Lung (tissue), 12 donors: ENCODE results near the gene TMEM156. TPM values are rescaled to one million over a fixed set of nuclear protein-coding genes. Genes with fewer than 3 reads are reported as not detected.

Experiments
- ATAC-seq: fragments of 200-7000 bp; cut with Tn5 transposase; one replicate; pipeline ENCODE4 v1.9.1; 2020; ENCODE audit warnings: moderate number of reproducible peaks; ENCODE audit not compliant: insufficient read depth, low FRiP score
- DNase-seq, 3 donors: peaks; one replicate each; pipeline ENCODE4 v3.0.0-alpha.2; 2013 to 2017
- H3K27ac ChIP-seq, 2 donors: one replicate each; pipeline ENCODE4 v1.5.1; 2013; ENCODE audit warnings: mild to moderate bottlenecking in 2 of 2, moderate library complexity in 2 of 2, control low read depth in 1 of 2, inconsistent platforms in 1 of 2, low read depth in 1 of 2, low read length in 1 of 2
- H3K27me3 ChIP-seq, 3 donors: one replicate each; pipeline ENCODE4 v1.5.1; 2013; ENCODE audit warnings: low read length in 2 of 3; ENCODE audit not compliant: control insufficient read depth in 3 of 3, insufficient read depth in 3 of 3
- H3K36me3 ChIP-seq, 4 donors: one replicate each; pipeline ENCODE4 v1.5.1; 2013; ENCODE audit warnings: low read length in 4 of 4, mild to moderate bottlenecking in 1 of 4, moderate library complexity in 1 of 4; ENCODE audit not compliant: control insufficient read depth in 4 of 4, insufficient read depth in 4 of 4
- H3K4me1 ChIP-seq, 5 donors: one replicate each; pipeline ENCODE4 v1.5.1; 2013; ENCODE audit warnings: low read length in 5 of 5, mild to moderate bottlenecking in 2 of 5, moderate library complexity in 1 of 5; ENCODE audit not compliant: control insufficient read depth in 5 of 5, insufficient read depth in 5 of 5
- H3K4me3 ChIP-seq: one replicate; pipeline ENCODE4 v1.5.1; 2013; ENCODE audit warnings: mild to moderate bottlenecking, control low read depth, moderate library complexity
- H3K9ac ChIP-seq, 2 donors: one replicate each; pipeline ENCODE4 v1.5.1; 2013; ENCODE audit warnings: low read length in 2 of 2, control low read depth in 1 of 2; ENCODE audit not compliant: insufficient read depth in 1 of 2
- H3K9me3 ChIP-seq, 4 donors: one replicate each; pipeline ENCODE4 v1.5.1; 2013; ENCODE audit warnings: low read length in 3 of 4, mild to moderate bottlenecking in 1 of 4, moderate library complexity in 1 of 4; ENCODE audit not compliant: control insufficient read depth in 4 of 4, insufficient read depth in 3 of 4
- WGBS, 2 donors: extraction: QIAGEN DNeasy Blood & Tissue Kit; methylation state at CpG; one replicate each; pipeline ENCODE4 v1.1.7; 2013; 5-methylcytosine and 5-hydroxymethylcytosine counted together
- polyA plus RNA-seq, 2 donors: library from polyadenylated mRNA; stranded (reverse); fragments of 200-250 nt; gene quantifications; one replicate each; pipeline ENCODE4 v1.2.1, GENCODE V29; 2013
- total RNA-seq, 2 donors: library from RNA; depleted of rRNA in 1 of 2; stranded (reverse); fragments of >200 nt in 1 of 2; gene quantifications; one replicate each; pipeline ENCODE4 v1.2.1, GENCODE V29; 2014 to 2021
- TF ChIP-seq, protein P1 (sequence below): IDR thresholded peaks from 2 replicates; pipeline ENCODE4 v1.5.1; 2012; ENCODE audit warnings: mild to moderate bottlenecking; ENCODE audit errors: control extremely low read depth, extremely low read depth
- donor health status: control.
- donor health status: control.
- donor health status: Bipolar disorder and iron deficiency.
- donor health status: healthy.
- donor health status: DM: yes; HTN: yes; CAD: no.

TMEM156 gene
- total and polyA plus RNA-seq, 4 donors, result 0.95 to 3.5 (median 1.2) TPM

DNA sequence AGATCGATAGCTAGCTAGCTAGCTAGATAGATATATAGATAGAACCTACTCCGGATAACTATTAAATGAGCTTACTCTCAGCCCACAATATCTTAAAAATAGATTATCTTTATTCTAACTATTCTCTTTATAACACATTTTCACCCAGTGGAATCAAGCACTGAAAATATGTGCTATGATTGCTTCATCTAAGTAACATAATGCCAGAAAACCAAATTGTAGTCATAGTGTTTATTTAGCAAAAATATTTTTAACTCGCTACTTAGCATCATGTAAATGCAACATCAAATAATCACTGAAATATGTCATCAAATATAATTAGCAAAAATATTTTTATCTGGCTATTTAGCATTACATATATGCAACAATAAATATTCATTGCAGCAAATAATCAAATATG, 1.5 kb downstream of the TMEM156 start:
- TF ChIP-seq, protein P1, sequence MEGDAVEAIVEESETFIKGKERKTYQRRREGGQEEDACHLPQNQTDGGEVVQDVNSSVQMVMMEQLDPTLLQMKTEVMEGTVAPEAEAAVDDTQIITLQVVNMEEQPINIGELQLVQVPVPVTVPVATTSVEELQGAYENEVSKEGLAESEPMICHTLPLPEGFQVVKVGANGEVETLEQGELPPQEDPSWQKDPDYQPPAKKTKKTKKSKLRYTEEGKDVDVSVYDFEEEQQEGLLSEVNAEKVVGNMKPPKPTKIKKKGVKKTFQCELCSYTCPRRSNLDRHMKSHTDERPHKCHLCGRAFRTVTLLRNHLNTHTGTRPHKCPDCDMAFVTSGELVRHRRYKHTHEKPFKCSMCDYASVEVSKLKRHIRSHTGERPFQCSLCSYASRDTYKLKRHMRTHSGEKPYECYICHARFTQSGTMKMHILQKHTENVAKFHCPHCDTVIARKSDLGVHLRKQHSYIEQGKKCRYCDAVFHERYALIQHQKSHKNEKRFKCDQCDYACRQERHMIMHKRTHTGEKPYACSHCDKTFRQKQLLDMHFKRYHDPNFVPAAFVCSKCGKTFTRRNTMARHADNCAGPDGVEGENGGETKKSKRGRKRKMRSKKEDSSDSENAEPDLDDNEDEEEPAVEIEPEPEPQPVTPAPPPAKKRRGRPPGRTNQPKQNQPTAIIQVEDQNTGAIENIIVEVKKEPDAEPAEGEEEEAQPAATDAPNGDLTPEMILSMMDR, result no peak
- Histone ChIP-seq H3K27ac (no peak overlapping the region), H3K4me3 (no peak overlapping the region), H3K4me1 (no peaks in the 10 kb centered on the region), H3K27me3 (no peaks in the 10 kb centered on the region), H3K36me3 (no peaks in the 10 kb centered on the region), H3K9ac (no peak overlapping the region), H3K9me3 (no peaks in the 10 kb centered on the region)
- DNase-seq, result peak in 1 of 3 donors; percentile 32
- WGBS, 2 donors, result 65 to 72% methylated on average over 3 of the region's 3 CpGs
- ATAC-seq, result no peak

DNA sequence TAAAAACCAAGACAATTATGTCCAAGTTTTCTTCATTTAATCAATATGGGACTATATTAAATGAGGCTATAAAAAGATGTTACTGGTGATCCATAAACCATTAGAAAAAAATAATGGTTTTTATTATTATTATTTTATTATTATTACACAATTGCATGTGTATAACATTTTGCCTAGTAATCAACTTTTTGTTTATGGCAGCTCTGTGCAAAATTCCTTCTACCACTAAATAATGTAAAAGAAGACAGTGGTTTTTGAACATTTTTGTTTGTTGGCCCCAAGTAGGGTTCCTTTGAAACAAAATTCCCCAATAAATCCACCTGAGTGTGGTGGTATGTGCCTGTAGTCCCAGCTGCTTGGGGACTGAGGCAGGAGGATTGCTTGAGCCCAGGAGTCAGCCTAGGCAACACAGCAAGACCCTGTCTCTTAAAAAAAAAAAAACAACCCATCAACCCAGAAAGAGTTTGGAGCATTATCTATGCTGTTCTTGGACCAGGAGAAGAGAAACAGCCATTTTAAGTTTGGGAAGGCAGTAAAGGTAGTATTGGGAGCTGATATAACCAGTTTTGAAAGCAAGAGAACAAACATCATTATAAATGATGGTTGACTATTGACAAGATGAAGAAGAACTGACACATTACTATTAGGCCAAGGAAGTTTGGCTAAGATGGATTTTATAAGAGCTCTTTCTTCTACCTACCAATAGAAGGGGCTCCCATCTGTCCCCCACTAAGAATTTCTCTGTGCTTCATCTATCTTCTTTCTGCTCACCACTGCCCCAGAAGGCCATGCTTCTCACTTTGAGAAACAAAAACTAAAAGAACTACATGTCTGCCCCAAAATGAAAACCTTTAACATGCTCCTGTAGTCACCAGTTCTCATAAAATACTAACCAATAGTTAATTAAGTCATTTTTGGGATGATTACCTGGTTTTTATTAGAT, 2.2 kb downstream of the TMEM156 start:
- DNase-seq (no peak), ATAC-seq (no peak)
- no peak overlapping the region for H3K9ac ChIP-seq
- TF ChIP-seq, protein P1, result no peak
- H3K36me3 ChIP-seq, result no peaks in the 10 kb centered on the region
- H3K27me3 ChIP-seq, result no peaks in the 10 kb centered on the region
- no peaks in the 10 kb centered on the region for H3K9me3 ChIP-seq
- H3K27ac ChIP-seq, result no peak overlapping the region
- H3K4me1 ChIP-seq, result no peaks in the 10 kb centered on the region
- no peak overlapping the region for H3K4me3 ChIP-seq

DNA sequence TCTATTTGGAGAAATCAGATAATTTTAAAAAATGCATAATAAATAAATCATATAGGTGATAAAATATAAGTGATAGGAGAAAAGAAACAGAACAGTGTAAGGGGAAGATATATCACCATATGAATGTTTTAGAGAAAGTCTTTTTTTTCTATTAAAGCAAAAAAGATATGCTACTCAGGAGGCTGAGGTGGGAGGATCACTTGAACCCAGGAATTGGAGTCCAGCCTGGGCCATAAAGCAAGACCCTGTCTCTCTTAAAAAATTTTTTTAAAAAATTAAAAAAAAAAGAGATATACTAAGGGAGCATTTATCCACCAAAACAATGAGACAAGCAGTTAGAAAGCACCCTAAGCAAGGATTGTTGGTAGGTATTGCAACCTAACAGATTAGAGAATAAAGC, 6.1 kb downstream of the TMEM156 start:
- Histone ChIP-seq H3K27ac (no peak overlapping the region), H3K4me1 (no peaks in the 10 kb centered on the region), H3K9ac (no peak overlapping the region), H3K9me3 (no peaks in the 10 kb centered on the region), H3K4me3 (no peak overlapping the region), H3K36me3 (no peaks in the 10 kb centered on the region), H3K27me3 (no peaks in the 10 kb centered on the region)
- ATAC-seq, result no peak
- DNase-seq, result no peak
- TF ChIP-seq, protein P1, result no peak
